T47D (cell line): ENCODE measurements around the gene KCNJ6.
"Not testable (repeated sequence)": the region's sequence is repeated elsewhere in the genome, so short reads cannot be mapped to it uniquely, and the experiment has no call there.

Source experiments
- DNase-seq, 2 experiments: peaks; one replicate each; pipeline versions ENCODE4 v3.0.0 to v3.0.0-alpha.2; 2011 to 2012; ENCODE audit warnings: low read depth in 1 of 2, low spot score in 1 of 2
- JUND ChIP-seq: IDR thresholded peaks from 2 replicates; pipeline ENCODE4 v1.6.1; 2012; ENCODE audit warnings: low read depth
- in situ Hi-C: cut with HindIII; loops from 2 replicates; pipeline ENCODE4 v1.10.0; 2016; ENCODE audit warnings: low sequenced_read_pairs, low pct_unique_long_range_greater_than_20kb

Gene KCNJ6

GRCh38 chr21:37607081-37607480, 309.2 kb downstream of the KCNJ6 start:
- TF ChIP-seq JUND = no peak
- DNase-seq = no peak
- in situ Hi-C loops = no loop called here

- TF ChIP-seq JUND = no peak
- DNase-seq = no peak
- in situ Hi-C loops = no loop called here
Observed at GRCh38 chr21:37606549-37606948, 309.7 kb downstream of the KCNJ6 start.

DNA sequence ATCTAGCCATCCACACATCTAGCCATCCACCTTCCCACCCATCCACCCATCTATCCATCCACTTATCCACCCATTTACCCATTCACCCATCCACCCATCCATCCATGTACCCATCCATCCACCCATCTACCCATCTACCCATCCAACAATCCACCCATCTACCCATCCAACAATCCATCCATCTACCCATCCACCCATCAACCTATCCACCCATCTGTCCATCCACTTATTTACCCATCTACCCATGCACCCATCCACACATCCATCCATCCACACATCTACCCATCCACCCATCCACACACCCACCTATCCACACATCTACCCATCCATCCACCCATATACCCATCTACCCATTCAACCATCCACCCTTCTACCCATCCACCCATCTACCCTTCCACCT, 311.3 kb downstream of the KCNJ6 start:
- in situ Hi-C loops = no loop called here
- no peak for TF ChIP-seq JUND
- no peak for DNase-seq

DNA sequence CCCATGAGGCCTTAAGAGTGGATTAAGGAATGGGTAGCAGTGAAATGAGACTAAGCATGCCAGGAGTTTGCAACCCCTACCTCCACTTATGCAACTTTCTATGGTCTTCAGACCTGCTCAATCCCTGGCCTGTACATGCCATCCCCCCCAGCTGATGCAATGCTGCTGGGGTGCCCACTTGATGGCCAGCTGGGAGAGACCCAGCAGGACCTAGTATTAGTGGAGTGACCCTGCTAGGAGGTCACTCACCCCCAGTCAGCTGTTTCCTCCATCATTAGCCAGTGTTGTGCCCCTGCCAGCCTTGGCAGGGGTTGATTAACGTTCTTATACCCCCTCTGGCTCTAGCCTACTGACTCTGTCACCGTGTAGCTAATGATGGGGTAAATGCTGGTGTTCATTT, 313.1 kb downstream of the KCNJ6 start:
- no peak for DNase-seq
- no peak for TF ChIP-seq JUND
- in situ Hi-C loops = no loop called here

DNA sequence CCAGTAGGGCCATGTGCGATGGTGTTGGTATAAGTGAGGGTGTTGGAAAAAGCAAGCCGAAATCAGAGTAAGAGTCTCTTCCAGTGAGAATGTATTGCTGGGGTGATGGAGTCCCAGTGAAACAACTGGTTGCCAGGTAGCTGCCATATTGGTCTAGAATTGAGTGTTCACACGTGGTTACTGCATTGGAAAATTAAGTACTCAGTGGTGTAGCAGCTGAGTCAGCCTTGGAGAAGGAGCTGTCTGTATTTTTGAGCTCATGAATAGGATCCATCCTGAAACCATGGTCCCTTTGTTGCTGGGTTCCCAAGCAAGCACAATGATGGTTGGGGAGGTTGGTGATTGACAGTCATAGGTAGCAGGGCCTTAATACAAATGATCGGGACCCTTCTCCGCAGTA, 314.3 kb downstream of the KCNJ6 start:
- in situ Hi-C loops = no loop called here
- DNase-seq = no peak
- TF ChIP-seq JUND = no peak

DNA sequence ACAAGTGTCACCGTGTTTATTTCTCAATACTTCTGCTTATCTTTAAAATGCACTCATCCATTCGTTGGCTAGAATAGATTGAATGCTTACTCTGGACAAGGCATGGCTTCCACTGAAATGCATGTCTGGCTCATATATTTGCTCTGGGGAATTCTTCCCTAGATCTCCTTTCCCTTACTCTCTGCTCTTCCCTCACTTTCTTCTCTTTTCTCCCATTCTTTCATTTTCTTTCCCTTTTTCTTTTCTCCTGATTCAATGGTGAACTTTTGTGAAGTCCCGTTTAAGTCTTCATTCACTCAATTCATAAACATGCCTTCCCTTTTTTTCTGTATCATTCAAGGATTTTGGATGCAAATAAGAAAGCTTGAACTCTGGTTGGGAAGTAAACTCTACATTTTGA, 315.2 kb downstream of the KCNJ6 start:
- DNase-seq = no peak
- in situ Hi-C loops = no loop called here
- TF ChIP-seq JUND = no peak

DNA sequence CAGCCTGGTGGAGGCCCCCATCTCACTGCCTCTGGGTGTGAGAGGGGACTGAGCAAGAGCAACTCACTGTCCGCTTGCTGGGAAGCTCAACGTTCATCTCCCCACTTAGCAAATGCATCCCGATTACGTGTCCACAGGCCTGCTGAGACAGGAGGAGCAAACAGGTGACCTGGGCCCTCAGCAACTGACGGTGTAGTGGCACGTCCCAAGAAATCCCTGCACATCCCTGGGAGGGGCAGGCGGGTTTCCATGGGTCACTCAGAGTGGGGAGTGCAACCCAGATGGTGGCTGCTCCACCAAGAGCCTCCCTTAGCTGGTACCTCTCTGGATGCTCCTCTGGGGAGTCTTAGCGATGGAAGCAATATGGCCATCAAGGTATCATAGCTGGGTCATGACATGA, 320.3 kb downstream of the KCNJ6 start:
- no peak for DNase-seq
- no peak for TF ChIP-seq JUND
- in situ Hi-C loops = no loop called here

- no peak for DNase-seq
- in situ Hi-C loops = no loop called here
- TF ChIP-seq JUND = no peak
Observed at GRCh38 chr21:37594472-37594951, 321.7 kb downstream of the KCNJ6 start.

DNA sequence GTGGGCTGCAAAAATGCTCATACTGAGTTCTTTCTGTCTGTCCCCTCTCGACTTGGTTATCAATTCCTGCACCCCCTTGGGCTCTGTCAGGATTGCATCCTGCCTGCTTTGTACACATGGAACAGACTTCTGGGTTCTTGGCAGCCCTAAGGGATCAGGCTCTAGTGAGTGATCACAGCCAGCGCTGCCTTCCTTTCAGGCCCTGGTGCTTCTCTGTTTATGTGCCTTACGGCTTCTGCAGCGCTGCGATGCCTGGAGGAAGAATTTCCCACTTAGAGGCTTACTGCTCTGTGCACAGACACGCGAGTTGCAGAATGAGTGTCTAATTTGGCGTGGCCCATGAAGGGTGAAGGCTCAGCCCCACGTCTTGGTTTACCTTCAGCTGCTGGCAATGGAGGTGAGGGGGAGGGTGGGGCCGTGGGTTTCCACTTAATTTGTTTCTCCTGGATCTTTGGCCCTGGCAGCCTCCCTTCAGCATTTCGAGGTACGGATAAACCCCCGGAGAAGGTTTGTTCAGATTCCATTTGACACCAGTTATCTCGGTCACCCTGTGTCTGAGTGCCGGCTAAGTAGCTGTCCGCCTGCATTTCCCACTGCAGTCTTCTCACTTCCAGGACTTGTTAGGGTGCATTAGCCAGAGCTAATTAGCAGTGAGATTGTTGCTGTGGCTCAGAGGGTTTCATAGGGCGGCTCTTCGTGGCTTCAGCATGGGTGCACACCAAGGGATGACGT, 322.4 kb downstream of the KCNJ6 start:
- TF ChIP-seq JUND = no peak
- in situ Hi-C loops = no loop called here
- DNase-seq = no peak

DNA sequence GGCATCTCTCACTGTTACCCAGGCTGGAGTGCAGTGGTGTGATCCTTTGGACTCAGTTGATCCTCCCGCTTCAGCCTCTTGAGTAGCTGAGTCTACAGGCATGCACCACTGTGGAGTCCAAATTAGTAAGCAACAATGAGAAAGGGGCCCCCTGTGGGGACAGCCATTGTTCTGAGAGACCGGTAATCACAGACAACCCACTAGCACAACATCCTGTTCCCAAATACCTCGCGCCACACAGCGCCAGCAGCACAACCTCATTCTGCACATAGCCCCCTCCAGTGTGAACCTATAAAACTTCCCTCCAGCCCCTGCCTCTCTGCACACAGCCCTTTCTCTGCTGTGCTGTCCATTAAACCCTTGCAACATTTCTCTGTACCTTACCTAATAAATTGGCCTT, 323.2 kb downstream of the KCNJ6 start:
- in situ Hi-C loops = no loop called here
- no peak for TF ChIP-seq JUND
- DNase-seq = no peak

GRCh38 chr21:37592496-37592895, 323.8 kb downstream of the KCNJ6 start:
- in situ Hi-C loops = no loop called here
- TF ChIP-seq JUND = no peak
- no peak for DNase-seq

DNA sequence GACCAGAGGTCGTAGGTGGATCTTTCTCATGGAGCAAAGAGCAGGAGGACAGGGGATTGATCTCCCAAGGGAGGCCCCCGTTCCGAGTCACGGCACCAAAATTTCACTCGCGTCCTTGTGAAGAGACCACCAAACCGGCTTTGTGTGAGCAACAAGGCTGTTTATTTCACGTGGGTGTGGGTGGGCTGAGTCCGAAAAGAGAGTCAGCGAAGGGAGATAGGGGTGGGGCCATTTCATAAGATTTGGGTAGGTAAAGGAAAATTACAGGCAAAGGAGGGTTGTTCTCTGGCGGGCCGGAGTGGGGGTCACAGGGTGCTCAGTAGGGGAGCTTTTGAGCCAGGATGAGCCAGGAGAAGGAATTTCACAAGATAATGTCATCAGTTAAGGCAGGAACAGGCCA, 324.3 kb downstream of the KCNJ6 start:
- in situ Hi-C loops, DNase-seq: not testable (repeated sequence)

DNA sequence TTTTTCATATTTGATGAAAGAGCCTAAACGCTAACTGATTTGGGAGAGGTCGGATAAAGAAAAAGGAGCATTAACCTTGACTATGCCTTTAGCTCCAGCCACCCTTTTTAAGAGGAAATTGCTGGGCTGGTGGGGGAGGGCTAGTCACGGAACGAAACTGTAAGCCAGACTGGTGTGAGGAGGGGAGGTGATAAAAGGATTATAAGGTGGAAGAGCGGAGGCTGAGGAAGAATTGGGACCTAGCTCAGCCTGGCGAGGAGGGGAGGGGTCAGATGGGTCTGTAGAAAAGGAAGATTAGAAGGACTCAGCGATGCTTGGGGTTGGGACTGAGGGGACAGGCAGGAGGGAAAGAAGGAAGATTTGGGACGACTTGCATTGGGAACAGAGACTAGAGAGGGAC, 325.4 kb downstream of the KCNJ6 start:
- DNase-seq, in situ Hi-C loops: not testable (repeated sequence)

DNA sequence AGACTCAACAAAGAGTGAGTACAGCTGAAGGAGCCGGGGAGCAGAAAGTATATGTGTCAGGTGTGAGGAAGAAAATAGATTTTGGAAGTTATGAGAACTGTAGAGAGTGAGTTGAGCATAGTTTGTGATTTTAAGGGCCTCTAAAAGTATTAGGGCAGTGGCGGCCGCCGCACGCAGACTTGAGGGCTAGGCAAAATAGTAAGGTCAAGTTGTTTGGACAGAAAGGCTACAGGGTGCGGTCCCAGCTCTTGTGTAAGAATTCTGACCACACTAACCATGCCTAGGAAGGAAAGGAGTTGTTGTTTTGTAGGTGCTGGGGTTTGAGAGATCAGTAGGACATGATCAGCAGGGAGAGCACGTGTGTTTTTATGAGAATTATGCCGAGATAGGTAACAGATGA, 327.6 kb downstream of the KCNJ6 start:
- in situ Hi-C loops, DNase-seq: not testable (repeated sequence)
